HG03095 (cell line): ENCODE results near the gene RINT1.

Source experiments
- ATAC-seq: cut with Tn5 transposase; IDR thresholded peaks from one replicate; pipeline ENCODE4 v1.9.1; 2021; ENCODE audit warnings: moderate library complexity; ENCODE audit not compliant: unreplicated experiment

RINT1 gene

DNA sequence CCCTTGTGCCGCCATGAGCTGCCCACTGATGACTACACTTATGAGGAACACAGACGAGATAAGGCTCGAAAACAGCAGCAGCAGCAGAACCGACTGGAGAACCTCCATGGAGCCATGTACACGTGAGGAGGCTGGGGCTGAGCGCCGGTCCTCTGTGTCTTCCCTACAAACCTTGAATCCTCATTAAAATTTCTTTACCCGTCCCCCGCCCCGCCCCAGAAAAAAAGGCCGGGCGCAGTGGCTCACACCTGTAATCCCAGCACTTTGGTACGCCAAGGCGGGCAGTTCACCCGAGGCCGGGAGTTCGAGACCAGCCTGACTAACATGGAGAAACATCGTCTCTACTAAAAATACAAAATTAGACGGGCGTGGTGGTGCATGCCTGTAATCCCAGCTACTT lies 1.5 kb upstream of the RINT1 start:
- no peak for ATAC-seq

DNA sequence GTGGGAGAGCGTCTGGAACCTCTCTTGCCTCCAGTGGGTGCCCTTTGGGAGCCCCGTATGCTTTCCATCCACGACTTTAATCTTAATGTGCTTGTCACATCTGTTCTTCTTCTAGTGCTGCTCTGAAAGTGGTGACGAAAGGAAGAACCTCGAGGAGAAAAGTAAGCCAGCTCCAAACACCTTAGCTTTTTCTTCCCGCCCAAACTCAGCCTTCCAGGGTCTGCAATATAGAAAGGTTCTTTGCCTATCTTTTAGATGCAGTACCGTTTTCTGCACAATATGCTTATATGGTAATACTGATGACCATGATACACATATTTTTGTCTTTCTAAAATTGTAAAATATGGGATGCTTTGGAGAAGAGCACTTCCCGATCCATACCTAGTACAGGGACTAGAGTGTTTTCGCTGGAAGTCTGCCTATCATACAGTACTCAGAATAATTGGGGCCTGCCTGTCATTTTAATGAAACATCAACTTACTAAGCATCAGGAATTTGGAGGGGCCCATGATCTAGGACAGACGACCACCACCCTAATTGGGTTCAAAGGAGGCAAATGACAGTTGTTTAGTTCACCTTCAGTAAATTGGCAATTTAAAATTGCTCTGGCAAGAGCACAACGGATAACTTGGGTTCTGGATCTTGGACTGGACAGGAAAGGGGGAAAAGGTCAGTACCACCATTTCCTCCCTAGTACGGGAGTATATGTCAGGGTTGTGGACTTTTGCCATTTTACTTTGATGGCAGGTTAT lies 884 bp downstream of the RINT1 start:
- no peak for ATAC-seq

DNA sequence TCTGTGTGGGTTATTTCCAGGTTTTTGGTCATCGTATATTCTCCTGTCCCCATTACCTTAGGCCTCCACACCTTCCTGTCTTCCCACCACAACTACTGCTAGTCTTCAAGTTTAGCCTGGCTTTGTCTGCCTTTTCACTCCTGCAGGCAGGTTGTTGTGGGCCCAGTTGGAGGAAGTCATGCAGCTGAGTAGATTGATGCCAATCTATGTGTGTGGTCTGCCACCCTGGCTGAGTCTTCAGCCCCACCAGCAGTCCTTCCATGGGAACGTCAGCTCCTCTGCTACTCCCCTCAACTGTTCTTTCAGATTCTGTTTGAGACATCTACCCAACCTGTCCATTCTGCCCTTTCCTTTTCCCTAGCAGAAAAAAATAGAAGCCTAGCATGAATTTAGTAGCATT lies 6.3 kb downstream of the RINT1 start:
- no peak for ATAC-seq

DNA sequence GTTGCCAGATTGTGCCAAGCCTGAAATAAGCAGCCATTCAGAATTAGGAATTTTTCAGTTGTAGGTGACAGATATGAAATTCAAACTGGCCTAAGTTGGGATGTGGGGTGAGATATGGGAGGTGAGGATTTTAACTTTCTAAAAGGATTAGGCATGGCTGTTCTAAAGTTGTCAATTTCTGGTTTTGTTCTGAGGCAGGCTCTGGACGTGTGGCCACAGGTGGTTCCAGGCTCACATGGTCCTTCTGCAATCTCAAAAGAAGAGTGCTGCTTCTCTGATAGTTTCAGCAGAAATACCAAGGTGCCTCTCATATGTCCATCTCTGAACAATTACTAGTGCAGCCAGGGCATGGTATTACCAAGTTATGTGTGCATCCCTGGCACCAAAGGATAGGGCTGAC lies 27.9 kb downstream of the RINT1 start:
- ATAC-seq: no peak

DNA sequence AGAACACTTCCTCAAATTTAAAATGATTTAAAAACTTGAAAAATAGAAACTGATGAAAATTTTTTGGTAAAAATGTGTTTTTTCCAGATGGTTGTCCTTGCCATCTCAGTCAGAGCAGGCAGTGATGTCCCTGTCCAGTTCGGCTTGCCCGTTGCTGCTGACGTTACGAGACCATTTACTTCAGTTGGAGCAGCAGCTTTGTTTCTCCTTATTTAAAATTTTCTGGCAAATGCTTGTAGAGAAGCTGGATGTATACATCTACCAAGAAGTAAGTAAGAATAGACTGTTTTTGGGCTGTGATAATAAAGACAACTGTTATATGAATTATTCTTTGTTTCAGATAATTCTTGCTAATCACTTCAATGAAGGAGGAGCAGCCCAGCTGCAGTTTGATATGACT lies 33.2 kb downstream of the RINT1 start:
- ATAC-seq: no peak

DNA sequence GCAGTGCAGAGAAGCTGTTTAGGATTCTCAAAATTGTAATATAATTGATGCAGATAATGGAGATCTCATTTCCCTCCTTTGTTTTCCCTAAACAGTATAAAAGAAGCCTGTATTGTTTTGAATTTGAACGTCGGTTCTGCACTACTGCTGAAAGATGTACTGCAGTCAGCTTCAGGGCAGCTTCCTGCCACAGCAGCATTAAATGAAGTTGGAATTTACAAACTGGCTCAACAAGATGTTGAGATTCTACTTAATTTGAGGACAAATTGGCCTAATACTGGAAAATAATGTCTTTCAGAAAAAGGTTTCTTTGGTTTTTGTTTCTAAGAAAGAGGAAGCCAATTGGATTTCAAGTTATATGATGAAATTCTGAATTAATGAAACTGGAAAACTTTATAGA lies 35.0 kb downstream of the RINT1 start:
- no peak for ATAC-seq

DNA sequence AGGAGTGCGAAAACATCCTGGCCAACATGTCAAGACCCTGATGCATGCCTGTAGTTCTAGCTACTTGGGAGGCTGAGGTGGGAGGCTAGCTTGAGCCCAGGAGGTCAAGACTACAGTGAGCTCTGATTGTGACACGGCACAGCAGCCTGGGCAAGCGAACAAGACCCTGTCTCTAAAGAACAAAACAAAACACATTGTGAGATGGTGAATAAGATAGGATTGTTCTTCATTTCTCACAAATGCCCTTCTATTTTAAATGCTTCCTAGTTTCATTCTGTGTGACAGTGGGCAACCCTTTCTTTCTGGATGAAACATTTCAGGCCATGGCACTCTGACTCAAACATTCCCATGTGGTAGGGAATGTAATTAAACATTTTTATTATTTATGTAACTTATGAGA lies 35.8 kb downstream of the RINT1 start:
- no peak for ATAC-seq

DNA sequence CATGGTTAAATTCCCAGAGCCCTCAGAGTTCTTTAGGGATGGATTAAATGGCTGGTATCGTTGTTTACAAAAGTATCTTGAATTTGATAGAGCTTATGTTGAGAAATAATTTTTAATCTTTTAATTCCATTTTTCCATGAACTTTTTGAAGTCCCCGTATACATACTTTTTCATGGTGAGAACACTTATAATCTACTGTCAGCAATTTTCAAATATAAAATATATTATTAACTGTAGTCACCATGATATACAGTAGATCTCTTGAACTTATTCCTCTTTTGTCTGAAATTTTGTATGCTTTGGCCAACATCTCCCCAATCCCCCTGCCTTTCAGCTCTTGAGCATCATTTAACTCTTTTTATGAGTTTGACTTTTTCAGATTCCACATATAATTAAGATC lies 39.9 kb downstream of the RINT1 start:
- ATAC-seq: no peak

DNA sequence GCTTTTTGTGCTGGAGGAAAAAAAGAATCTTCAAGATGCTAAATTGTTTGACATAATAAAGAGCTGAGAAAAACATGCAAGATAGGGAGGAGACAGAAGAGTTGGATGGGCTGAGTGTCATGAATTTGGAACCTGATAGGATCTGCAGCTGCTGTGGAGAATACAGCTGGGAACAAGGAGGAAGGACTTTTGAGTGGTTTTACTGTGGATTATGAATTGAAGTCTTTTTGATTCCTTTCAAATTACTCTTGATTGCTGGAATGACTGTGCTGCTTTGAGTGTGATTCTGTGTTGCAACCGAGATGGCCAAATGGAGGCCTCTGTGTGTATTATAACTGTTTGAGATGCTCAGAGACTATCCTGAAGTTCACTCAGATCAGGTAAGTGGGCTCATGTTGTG lies 45.2 kb downstream of the RINT1 start:
- no peak for ATAC-seq

DNA sequence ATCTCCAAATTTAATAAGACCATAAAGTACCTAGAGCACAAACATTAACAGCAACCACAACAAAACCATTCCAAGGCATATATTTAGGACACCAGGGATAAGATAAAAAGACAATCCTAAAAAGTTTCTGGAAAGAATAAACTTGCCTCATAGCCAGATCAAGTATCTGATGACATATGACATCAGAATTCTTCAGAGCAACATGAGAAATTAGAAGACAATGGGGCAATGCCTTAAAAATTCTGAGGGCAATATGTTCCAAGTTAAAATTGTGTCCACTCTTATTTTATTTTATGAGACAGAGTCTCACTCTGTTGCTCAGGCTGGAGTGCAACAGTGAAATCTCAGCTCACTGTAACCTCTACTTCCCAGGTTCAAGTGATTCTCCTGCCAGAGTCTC lies 46.5 kb downstream of the RINT1 start:
- no peak for ATAC-seq

DNA sequence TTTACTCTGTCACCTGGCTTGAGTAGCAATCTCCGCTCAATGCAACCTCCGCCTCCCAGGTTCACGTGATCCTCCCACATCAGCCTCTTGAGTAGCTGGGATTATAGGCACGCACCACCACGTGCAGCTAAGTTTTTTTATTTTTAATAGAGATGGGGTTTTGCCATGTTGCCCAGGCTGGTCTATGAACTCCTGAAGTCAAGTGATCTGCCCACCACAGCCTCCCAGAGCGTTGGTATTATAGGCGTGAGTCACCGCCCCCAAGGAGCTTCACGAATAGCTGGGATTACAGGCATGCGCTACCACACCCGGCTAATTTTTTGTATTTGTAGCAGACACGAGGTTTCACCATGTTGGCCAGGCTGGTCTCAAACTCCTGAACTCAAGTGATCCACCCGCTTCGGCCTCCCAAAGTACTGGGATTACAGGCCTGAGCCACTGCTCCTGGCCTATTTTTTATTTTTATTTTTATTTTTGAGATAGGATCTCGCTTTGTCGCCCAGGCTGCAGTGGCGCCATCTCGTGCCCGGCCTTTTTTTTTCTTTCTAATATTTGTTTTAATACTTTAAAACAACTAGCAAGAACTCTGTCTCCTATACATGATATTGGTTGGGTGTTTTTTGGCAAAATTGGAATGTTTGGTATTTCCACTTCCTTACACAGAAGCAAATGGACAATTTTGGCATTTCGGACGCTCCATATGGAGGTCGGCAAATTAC lies 48.2 kb downstream of the RINT1 start:
- ATAC-seq: no peak

DNA sequence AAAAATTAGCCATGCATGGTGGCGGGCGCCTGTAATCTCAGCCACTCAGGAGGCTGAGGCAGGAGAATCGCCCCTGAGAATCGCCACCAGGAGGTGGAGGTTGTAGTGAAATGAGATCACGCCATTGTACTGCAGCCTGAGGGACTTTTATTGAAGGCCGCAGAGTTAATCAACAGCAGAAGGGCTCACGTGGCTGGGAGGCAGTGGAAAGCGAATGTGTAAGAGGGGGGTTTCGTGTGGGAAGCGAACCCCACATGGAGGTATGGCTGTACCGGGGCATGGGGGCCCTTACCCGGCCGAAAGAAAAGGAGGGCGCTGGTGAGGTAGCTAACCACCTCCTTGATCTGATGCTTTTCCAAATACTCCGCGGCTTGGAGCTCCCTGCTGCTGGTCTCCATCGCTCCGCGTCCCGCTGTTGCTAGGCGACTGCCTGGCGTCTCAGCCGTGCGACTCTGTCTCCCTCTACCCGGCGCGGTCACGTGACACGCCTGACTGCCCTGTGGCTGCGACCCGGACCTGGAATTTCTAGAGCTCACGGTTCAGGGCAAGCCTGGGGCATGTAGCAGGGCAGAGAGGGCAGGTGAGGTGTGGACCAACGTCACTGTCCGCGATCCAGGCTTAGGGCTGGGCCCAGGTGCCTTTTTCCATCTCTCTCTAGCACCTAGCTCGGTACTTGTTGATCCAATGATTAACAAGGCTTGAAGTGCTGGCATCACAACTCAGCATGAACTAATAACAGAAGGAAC lies 49.2 kb downstream of the RINT1 start, which contains the start of gene EFCAB10:
TSS of gene EFCAB10 (minus strand) at position 428 of the 746 bp plus-strand sequence. CDS start at position 398, 30 bp downstream.
- ATAC-seq: peak; percentile 68

DNA sequence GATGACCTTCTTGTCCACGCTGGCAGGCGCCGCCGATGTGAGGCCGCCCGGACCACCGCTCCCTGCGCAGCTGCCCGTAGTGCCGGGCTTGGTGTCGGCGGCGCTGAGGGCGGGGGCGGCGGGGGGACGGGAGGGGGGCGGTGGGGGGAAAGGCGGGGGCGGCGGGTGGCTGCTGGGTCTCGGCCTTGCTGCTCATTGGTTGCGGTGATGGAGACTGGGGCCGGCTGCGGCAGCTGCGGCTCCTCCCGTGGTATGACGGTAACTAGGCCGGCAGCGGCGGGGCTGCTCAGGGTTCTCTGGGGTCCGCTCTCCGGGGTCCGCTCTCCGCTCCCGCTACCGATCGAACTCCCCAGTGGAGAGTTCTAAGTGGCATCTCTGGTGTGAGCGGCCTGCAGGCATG lies 51.1 kb downstream of the RINT1 start:
- no peak for ATAC-seq

DNA sequence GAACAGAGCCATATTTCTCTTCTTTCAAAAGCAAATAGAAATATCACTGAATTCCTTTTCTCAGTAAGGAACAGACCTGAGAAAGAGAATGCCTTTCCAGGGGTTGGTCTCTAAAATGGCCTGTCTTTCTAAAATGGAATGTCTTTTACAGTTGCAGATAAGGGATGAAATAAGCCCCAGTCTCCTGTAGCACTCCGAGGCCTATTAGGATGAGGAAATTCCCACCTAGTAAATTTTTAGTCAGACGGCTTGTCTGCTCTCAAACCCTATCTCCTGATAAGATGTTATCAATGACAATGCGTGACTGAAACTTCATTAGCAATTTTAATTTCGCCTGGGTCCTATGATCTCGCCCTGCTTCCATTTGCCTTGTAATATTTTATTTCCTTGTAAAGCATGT lies 52.2 kb downstream of the RINT1 start:
- ATAC-seq: no peak

DNA sequence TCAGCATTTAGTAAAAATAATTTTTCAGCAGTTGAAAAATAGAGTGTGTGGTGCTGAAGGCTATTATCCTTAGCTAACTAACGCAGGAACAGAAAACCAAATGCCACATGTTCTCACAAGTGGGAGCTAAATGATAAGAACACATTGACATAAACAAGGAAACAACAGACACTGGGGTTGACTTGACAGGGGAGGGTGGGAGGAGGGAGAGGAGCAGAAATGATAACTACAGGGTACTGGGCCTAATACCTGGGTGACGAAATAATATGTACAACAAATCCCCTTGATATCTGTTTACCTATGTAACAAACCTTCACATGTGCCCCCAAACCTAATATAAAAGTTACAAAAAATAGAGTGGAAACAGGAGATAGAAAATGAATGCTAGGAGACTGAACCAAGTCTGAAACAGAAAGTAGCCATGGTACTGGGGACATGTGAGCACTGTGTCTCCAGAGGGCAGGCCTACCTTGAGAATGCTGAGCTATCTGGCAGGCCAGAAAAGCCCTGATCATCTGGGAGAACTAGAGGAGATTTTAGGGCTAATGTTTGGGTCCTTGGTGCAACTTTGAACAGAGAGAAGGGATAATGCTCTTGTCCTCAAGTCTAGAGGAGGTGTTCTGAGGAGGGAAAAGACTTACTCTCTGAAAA lies 54.0 kb downstream of the RINT1 start:
- ATAC-seq: no peak

DNA sequence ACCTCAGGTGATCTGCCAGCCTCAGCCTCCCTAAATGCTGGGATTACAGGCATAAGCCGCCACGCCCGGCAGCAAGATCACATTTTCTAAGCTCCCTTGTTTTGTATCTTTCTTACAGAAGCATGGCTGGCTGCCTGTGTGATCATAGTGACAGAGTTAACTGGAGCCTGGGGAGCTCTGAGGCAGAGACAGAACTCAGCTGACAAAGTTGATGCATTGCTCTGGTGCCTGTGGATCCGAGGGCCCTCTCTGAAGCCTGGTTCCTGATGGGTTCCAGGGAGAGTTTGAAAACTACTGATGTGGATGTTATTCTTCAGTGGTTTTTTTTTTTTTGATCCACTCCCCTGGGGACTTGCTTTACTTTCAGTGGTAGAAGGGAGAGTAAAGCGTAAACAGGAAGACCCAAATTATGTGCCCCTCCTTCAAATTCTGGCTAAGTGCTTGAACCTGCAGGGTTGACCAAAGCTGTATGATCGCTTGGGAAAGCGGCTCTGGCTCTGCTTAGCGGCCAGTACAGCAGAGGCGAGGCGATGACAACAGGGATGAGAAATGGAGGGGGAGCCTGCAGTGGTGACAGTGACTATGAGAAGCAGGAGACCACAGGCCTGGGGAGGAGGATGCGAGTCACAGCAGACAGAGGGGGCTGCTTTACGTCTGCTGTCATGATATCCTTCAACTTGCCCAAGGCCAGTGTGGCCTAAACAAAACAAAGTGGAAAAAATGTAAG lies 56.1 kb downstream of the RINT1 start:
- ATAC-seq: no peak

DNA sequence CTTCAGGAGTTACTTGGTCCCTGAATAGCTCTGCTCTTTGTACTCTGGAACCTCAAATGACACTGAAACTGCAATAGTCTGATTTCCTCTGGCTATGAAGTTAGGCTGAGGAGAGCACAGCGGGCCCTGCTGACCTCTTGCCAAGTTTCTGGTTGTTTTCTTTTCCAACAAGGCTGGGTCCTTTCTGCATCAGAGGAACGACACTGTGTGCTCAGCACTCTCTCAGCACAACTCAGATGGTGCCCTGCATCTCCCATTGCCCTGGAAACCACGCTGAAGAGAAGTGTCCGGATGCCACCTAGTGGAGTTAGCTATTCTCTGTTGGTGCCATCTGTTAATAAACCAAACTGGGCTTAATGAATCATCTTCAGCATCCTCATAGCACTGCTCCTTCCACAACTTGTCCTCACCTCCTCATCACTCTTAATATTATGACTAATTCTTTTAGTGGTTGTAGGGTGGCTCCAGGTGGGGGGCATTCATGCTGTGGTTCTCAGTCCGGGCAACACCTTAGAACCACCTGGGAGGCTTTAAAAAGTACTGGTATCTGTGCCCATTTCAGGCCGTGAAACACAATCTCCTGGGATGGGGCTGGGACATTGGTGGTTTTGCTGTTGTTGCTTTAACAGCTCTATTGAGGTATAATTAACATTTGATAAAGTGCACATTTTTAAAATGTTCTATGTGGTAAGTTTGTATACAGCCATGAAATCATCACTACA lies 57.5 kb downstream of the RINT1 start:
- peak; percentile 79 for ATAC-seq

DNA sequence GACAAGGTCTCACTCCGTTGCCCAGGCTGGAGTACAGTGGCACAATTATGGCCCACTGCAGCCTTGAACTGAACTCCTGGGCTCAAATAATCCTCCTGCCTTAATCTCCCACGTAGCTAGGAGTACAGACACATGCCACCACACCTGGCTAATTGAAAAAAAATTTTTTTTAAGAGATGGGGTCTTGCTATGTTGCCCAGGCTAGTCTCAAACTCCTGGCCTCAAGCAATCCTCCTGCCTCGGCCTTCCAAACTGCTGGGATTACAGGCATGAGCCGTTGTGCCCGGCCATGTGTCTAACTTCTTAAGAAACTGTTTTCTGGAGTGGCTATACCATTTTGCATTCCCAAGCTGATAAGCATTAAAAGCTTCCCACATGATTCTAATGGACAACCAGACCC lies 58.8 kb downstream of the RINT1 start:
- ATAC-seq: no peak

DNA sequence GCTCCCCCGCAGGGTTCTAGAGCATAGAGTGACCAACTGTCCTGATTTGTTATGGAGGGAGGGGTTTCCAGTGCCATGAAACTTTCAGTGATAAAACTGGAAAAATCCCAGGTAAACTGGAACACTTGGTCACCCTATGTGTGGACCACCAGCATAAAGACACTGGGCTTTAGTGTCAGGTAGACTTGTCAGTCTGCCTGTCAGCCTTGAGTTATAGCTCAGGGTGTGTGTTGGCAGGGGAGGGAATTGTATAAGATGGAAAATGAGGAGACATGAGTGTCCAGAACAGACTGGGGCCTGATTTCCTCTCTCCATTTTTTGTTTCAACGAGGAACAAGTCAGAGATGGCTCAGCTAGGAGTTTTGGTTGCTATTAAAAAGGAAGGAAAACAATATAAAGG lies 59.5 kb downstream of the RINT1 start:
- ATAC-seq: no peak

DNA sequence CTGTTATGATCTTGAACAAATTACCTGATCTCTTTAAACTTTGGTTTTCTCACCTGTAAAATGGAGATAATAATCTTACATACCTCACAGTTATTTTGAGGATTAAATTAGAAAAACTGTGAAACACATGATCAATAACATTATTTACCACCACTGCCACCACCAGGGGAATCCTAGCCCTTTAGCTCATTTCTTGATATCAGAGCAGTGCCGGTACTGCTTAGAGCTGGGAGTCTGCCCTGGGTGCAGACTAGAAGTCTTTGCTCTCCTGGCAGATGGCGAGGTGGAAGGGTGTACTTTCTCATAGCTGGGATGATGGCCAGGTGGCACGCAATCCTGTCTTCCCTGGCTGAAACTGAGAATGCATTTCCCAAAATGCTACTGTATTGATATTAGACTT lies 62.0 kb downstream of the RINT1 start:
- no peak for ATAC-seq
